Endodermal cell (in vitro differentiated cells): Measurements from ENCODE around the gene MKX. TPM values are rescaled to one million over a fixed set of nuclear protein-coding genes. Genes with fewer than 3 reads are reported as not detected.

Source experiments
- DNase-seq: peaks from one replicate; pipeline ENCODE4 v3.0.0-alpha.2; 2017
- H3K27ac ChIP-seq: 2 replicates; pipeline ENCODE4 v1.5.1; 2013; ENCODE audit warnings: mild to moderate bottlenecking, low read depth, low read length, moderate library complexity
- H3K27me3 ChIP-seq: 2 replicates; pipeline ENCODE4 v1.6.1; 2013; ENCODE audit warnings: mild to moderate bottlenecking, low read length, moderate library complexity; ENCODE audit not compliant: insufficient read depth, control insufficient read depth, poor library complexity, severe bottlenecking
- H3K36me3 ChIP-seq: 2 replicates; pipeline ENCODE4 v1.7.0; 2013; ENCODE audit warnings: mild to moderate bottlenecking, low read length, moderate library complexity; ENCODE audit not compliant: control insufficient read depth, insufficient read depth
- H3K4me1 ChIP-seq: one replicate; pipeline ENCODE4 v1.7.0; 2013; ENCODE audit warnings: low read length; ENCODE audit not compliant: control insufficient read depth, insufficient read depth
- H3K4me3 ChIP-seq: 2 replicates; pipeline ENCODE4 v1.5.1; 2013; ENCODE audit warnings: mild to moderate bottlenecking, low read length, moderate library complexity
- H3K9ac ChIP-seq: 2 replicates; pipeline ENCODE4 v1.6.1; 2013; ENCODE audit warnings: mild to moderate bottlenecking, low read length, moderate library complexity; ENCODE audit not compliant: poor library complexity, severe bottlenecking; ENCODE audit errors: extremely low read depth
- H3K9me3 ChIP-seq: 2 replicates; pipeline ENCODE4 v1.6.1; 2013; ENCODE audit warnings: mild to moderate bottlenecking, low read length, moderate library complexity; ENCODE audit not compliant: control insufficient read depth
- H3K27ac Mint-ChIP-seq: 2 replicates; pipeline ENCODE4 v1.8.0; 2020; ENCODE audit warnings: mixed read lengths
- H3K27me3 Mint-ChIP-seq: 2 replicates; pipeline ENCODE4 v1.8.0; 2021; ENCODE audit warnings: mild to moderate bottlenecking, mixed read lengths; ENCODE audit not compliant: insufficient read depth
- H3K36me3 Mint-ChIP-seq: 2 replicates; pipeline ENCODE4 v1.8.0; 2020; ENCODE audit warnings: low read depth, mixed read lengths
- H3K4me1 Mint-ChIP-seq: 2 replicates; pipeline ENCODE4 v1.8.0; 2020; ENCODE audit warnings: mixed read lengths
- H3K4me3 Mint-ChIP-seq: 2 replicates; pipeline ENCODE4 v1.8.0; 2020; ENCODE audit warnings: mild to moderate bottlenecking, moderate library complexity, mixed read lengths
- H3K9me3 Mint-ChIP-seq: 2 replicates; pipeline ENCODE4 v1.8.0; 2020; ENCODE audit warnings: mild to moderate bottlenecking, mixed read lengths
- WGBS, 2 experiments: methylation state at CpG; one replicate each; pipeline versions ENCODE4 v1.1.5 to v1.1.7; 2013; ENCODE audit warnings: missing lambda C conversion rate in 2 of 2, mixed read lengths in 1 of 2; ENCODE audit not compliant: insufficient coverage in 1 of 2, insufficient read length in 1 of 2; 5-methylcytosine and 5-hydroxymethylcytosine counted together
- total RNA-seq, 2 donors: library from RNA; stranded (reverse); fragmentation: NEBNext Ultra II Directional in 1 of 2; extraction: Animal tissue kit (Norgen Biotek cat#: 25700) in 1 of 2; gene quantifications; 2 replicates in 1 of 2; 3 replicates in 1 of 2; pipeline ENCODE4 v1.2.1, GENCODE V29; 2021
- TF ChIP-seq, protein P1 (sequence below): fragments of 200-600 bp; sonication (generic); conservative IDR thresholded peaks from 2 replicates; pipeline ENCODE4 v1.5.0; 2021; ENCODE audit warnings: antibody characterized with exemption, mild to moderate bottlenecking

The MKX gene
- total RNA-seq, 2 donors from 2014 or later: 0.29 to 0.55 TPM

DNA sequence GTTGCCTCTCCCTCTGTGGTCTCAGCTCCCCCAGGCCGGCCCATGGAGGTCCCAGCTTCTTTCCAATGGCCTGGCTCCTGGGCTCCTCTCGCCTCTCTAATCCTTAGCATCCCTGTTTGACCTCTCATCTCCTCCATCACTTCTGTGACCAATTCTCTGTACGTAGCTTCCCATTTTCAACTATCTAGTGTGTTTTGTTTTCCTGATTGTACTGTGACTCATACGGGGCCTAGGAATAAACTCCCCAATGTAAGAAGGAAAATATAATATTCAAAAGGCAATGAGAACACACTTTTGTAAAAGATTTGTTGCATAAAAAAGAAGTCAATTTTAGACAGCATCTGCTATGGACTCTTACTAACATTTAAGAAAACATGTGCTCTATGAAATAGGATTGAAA is 90.3 kb downstream of the MKX start:
- H3K9ac ChIP-seq: no peak overlapping the region
- Mint-ChIP-seq H3K27ac (no peak overlapping the region), H3K9me3 (peaks cover 4% of the 10 kb centered on the region), H3K4me1 (peaks cover 8% of the 10 kb centered on the region), H3K36me3 (no peaks in the 10 kb centered on the region), H3K27me3 (no peaks in the 10 kb centered on the region), H3K4me3 (no peak overlapping the region)
- H3K9me3 ChIP-seq: no peaks in the 10 kb centered on the region
- H3K27ac ChIP-seq: no peak overlapping the region
- no peaks in the 10 kb centered on the region for H3K36me3 ChIP-seq
- H3K4me3 ChIP-seq: no peak overlapping the region
- no peak for DNase-seq
- TF ChIP-seq, protein P1, sequence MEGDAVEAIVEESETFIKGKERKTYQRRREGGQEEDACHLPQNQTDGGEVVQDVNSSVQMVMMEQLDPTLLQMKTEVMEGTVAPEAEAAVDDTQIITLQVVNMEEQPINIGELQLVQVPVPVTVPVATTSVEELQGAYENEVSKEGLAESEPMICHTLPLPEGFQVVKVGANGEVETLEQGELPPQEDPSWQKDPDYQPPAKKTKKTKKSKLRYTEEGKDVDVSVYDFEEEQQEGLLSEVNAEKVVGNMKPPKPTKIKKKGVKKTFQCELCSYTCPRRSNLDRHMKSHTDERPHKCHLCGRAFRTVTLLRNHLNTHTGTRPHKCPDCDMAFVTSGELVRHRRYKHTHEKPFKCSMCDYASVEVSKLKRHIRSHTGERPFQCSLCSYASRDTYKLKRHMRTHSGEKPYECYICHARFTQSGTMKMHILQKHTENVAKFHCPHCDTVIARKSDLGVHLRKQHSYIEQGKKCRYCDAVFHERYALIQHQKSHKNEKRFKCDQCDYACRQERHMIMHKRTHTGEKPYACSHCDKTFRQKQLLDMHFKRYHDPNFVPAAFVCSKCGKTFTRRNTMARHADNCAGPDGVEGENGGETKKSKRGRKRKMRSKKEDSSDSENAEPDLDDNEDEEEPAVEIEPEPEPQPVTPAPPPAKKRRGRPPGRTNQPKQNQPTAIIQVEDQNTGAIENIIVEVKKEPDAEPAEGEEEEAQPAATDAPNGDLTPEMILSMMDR: no peak
- no peaks in the 10 kb centered on the region for H3K4me1 ChIP-seq
- 82 to 84% methylated on average over 2 to 4 of the region's 4 CpGs for WGBS, 2 experiments
- H3K27me3 ChIP-seq: no peaks in the 10 kb centered on the region

DNA sequence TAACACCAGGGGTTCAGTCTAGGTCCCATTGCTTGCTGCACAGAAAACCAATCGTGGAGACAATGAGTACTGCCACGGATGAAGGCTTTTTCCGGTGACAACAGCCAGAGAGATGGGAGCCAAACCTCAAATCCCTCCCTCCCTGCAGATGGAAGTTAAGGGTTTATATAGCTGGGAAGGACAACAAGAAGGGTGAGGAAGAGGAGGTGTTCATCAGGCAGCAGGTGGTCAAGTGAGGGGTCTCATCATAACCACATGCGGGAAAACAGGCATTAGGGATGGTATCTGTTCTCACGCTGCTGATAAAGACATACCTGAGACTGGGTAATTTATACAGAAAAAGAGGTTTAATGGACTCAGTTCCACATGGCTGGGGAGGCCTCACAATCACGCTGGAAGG is 91.3 kb downstream of the MKX start:
- no peaks in the 10 kb centered on the region for H3K4me1 Mint-ChIP-seq
- H3K4me3 ChIP-seq: no peak overlapping the region

DNA sequence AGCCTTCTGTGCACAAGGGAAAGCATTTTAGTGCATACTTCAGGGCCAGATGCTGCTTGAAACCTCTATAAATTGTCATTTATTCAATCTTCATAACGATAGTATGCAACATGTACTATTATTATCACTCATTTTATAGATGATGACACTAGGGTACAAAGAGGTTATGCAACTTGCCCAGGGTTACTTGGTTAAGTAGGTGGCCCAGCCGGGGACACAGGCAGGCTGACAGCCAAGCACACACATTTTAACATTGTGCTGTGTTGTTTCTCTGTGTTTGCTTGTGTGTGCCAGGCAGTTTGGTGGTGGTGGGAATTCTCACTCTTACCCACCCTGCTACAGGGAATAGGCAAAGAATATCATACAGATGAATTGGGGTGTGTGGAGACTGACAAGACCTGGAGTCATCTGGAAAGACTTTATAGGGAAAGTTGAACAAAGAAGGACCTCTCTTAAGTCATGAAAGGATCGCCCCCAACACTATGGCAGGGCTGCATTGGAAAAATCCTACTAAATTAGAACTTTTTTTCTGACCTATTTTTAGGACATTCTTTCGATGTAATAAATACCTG is 98.9 kb downstream of the MKX start:
- H3K9ac ChIP-seq: no peak overlapping the region
- no peaks in the 10 kb centered on the region for H3K36me3 ChIP-seq
- no peaks in the 10 kb centered on the region for H3K4me1 ChIP-seq
- peaks cover 9% of the 10 kb centered on the region for H3K9me3 ChIP-seq
- H3K9me3 Mint-ChIP-seq: peaks cover 4% of the 10 kb centered on the region
- no peaks in the 10 kb centered on the region for H3K36me3 Mint-ChIP-seq
- no peak overlapping the region for H3K27ac ChIP-seq
- H3K4me3 Mint-ChIP-seq: no peak overlapping the region
- WGBS, 2 experiments: 97 to 100% methylated on average over 1 to 4 of the region's 4 CpGs
- DNase-seq: no peak
- H3K4me1 Mint-ChIP-seq: no peaks in the 10 kb centered on the region
- H3K27ac Mint-ChIP-seq: no peak overlapping the region
- H3K27me3 ChIP-seq: no peaks in the 10 kb centered on the region
- TF ChIP-seq, protein P1: no peak
- no peak overlapping the region for H3K4me3 ChIP-seq
- no peaks in the 10 kb centered on the region for H3K27me3 Mint-ChIP-seq

More for the DNA sequence above, 91.3 kb downstream of the MKX start:
- 87 to 91% methylated on average over 4 to 6 of the region's 6 CpGs for WGBS, 2 experiments
- Histone ChIP-seq H3K27me3 (no peaks in the 10 kb centered on the region), H3K9ac (no peak overlapping the region), H3K4me1 (no peaks in the 10 kb centered on the region), H3K36me3 (no peaks in the 10 kb centered on the region), H3K27ac (no peak overlapping the region), H3K9me3 (no peaks in the 10 kb centered on the region)
- TF ChIP-seq, protein P1: no peak
- H3K27me3 Mint-ChIP-seq: no peaks in the 10 kb centered on the region
- peaks cover 4% of the 10 kb centered on the region for H3K9me3 Mint-ChIP-seq
- H3K4me3 Mint-ChIP-seq: no peak overlapping the region
- no peak for DNase-seq
- H3K27ac Mint-ChIP-seq: no peak overlapping the region
- H3K36me3 Mint-ChIP-seq: no peaks in the 10 kb centered on the region
